ENCODE results near the gene MAGEF1. TPM values are rescaled to one million over a fixed set of nuclear protein-coding genes. Genes with fewer than 3 reads are reported as not detected.
A peak's percentile ranks its signal among the peaks of the same experiment; 100 is the strongest.

MAGEF1 gene
- polyA plus RNA-seq, 6 donors from 2014 or later = 26.2 to 48.5 (median 46.9) TPM

GRCh38 chr3:184688251-184688881 lies 23.5 kb downstream of the MAGEF1 start:
- H3K27ac Mint-ChIP-seq = peak overlapping the region in 5 of 6 donors; percentile 42 to 91 (median 72)
- no peak for ATAC-seq (ENCODE audit: low read depth in 2 of 2)
- H3K36me3 Mint-ChIP-seq = no peaks in the 10 kb centered on the region
- peaks cover 36 to 66% (median 50%) of the 10 kb centered on the region in 3 donors for H3K4me1 Mint-ChIP-seq
- no peak for DNase-seq
- no peaks in the 10 kb centered on the region for H3K27me3 Mint-ChIP-seq
- H3K4me3 Mint-ChIP-seq = peak overlapping the region in 2 of 8 donors; percentile 15 to 80
- peaks cover 0 to 1% (median 0%) of the 10 kb centered on the region in 7 donors for H3K9me3 Mint-ChIP-seq

- peaks cover 0 to 1% (median 0%) of the 10 kb centered on the region in 7 donors for H3K9me3 Mint-ChIP-seq
- peaks cover 32 to 57% (median 48%) of the 10 kb centered on the region in 3 donors for H3K4me1 Mint-ChIP-seq
- H3K27me3 Mint-ChIP-seq = no peaks in the 10 kb centered on the region
- peak; percentile 57 for DNase-seq
- peak overlapping the region in 6 of 8 donors; percentile 25 to 80 (median 45) for H3K4me3 Mint-ChIP-seq
- H3K27ac Mint-ChIP-seq = peak overlapping the region in 5 of 6 donors; percentile 15 to 72 (median 41)
- H3K36me3 Mint-ChIP-seq = no peaks in the 10 kb centered on the region
- peak; percentile 56 to 60 for ATAC-seq (ENCODE audit: low read depth in 2 of 2)
Measured at GRCh38 chr3:184687363-184688015, 24.4 kb downstream of the MAGEF1 start.

- no peaks in the 10 kb centered on the region for H3K36me3 Mint-ChIP-seq
- no peaks in the 10 kb centered on the region for H3K27me3 Mint-ChIP-seq
- ATAC-seq (ENCODE audit: low read depth in 2 of 2) = no peak
- H3K4me3 Mint-ChIP-seq = no peak overlapping the region
- H3K4me1 Mint-ChIP-seq = peaks cover 19 to 42% (median 29%) of the 10 kb centered on the region in 3 donors
- H3K27ac Mint-ChIP-seq = peak overlapping the region in 1 of 6 donors; percentile 49
- H3K9me3 Mint-ChIP-seq = peaks cover 0 to 1% (median 0%) of the 10 kb centered on the region in 7 donors
- DNase-seq = no peak
Measured at GRCh38 chr3:184685646-184686045, 26.2 kb downstream of the MAGEF1 start.

- no peaks in the 10 kb centered on the region for H3K27me3 Mint-ChIP-seq
- H3K36me3 Mint-ChIP-seq = no peaks in the 10 kb centered on the region
- peaks cover 0 to 1% (median 0%) of the 10 kb centered on the region in 7 donors for H3K9me3 Mint-ChIP-seq
- H3K4me3 Mint-ChIP-seq = no peak overlapping the region
- DNase-seq (no peak), ATAC-seq (ENCODE audit: low read depth in 2 of 2) (no peak)
- no peak overlapping the region for H3K27ac Mint-ChIP-seq
- H3K4me1 Mint-ChIP-seq = peaks cover 13 to 36% (median 23%) of the 10 kb centered on the region in 3 donors
Measured at GRCh38 chr3:184685055-184685454, 26.8 kb downstream of the MAGEF1 start.

GRCh38 chr3:184683900-184684560 lies 27.8 kb downstream of the MAGEF1 start:
- no peaks in the 10 kb centered on the region for H3K9me3 Mint-ChIP-seq
- H3K4me3 Mint-ChIP-seq = no peak overlapping the region
- no peak for ATAC-seq (ENCODE audit: low read depth in 2 of 2)
- no peak overlapping the region for H3K27ac Mint-ChIP-seq
- DNase-seq = no peak
- H3K27me3 Mint-ChIP-seq = no peaks in the 10 kb centered on the region
- H3K36me3 Mint-ChIP-seq = no peaks in the 10 kb centered on the region
- H3K4me1 Mint-ChIP-seq = peaks cover 16 to 39% (median 26%) of the 10 kb centered on the region in 3 donors

GRCh38 chr3:184683234-184683633 lies 28.6 kb downstream of the MAGEF1 start:
- no peaks in the 10 kb centered on the region for H3K27me3 Mint-ChIP-seq
- DNase-seq (no peak), ATAC-seq (ENCODE audit: low read depth in 2 of 2) (no peak)
- peaks cover 19 to 39% (median 26%) of the 10 kb centered on the region in 3 donors for H3K4me1 Mint-ChIP-seq
- H3K36me3 Mint-ChIP-seq = no peaks in the 10 kb centered on the region
- H3K4me3 Mint-ChIP-seq = no peak overlapping the region
- no peaks in the 10 kb centered on the region for H3K9me3 Mint-ChIP-seq
- H3K27ac Mint-ChIP-seq = no peak overlapping the region

- no peaks in the 10 kb centered on the region for H3K27me3 Mint-ChIP-seq
- no peak for ATAC-seq (ENCODE audit: low read depth in 2 of 2)
Measured at GRCh38 chr3:184682671-184683070, 29.2 kb downstream of the MAGEF1 start.

GRCh38 chr3:184680385-184681345 lies 31.2 kb downstream of the MAGEF1 start:
- Mint-ChIP-seq H3K36me3 (no peaks in the 10 kb centered on the region), H3K27me3 (no peaks in the 10 kb centered on the region), H3K9me3 (no peaks in the 10 kb centered on the region), H3K4me1 (peaks cover 29 to 45% (median 31%) of the 10 kb centered on the region in 3 donors), H3K27ac (peak overlapping the region in 1 of 6 donors; percentile 3), H3K4me3 (no peak overlapping the region)
- DNase-seq = no peak
- ATAC-seq (ENCODE audit: low read depth in 2 of 2) = no peak

More at GRCh38 chr3:184682671-184683070, 29.2 kb downstream of the MAGEF1 start:
- Mint-ChIP-seq H3K4me1 (peaks cover 19 to 39% (median 26%) of the 10 kb centered on the region in 3 donors), H3K27ac (no peak overlapping the region), H3K4me3 (no peak overlapping the region), H3K36me3 (no peaks in the 10 kb centered on the region), H3K9me3 (no peaks in the 10 kb centered on the region)
- DNase-seq = no peak

- ATAC-seq (ENCODE audit: low read depth in 2 of 2) (peak in 1 of 2 donors; percentile 14), DNase-seq (no peak)
- Mint-ChIP-seq H3K36me3 (no peaks in the 10 kb centered on the region), H3K4me3 (peak overlapping the region in 6 of 8 donors; percentile 12 to 70 (median 54)), H3K9me3 (no peaks in the 10 kb centered on the region), H3K27ac (peak overlapping the region in 4 of 6 donors; percentile 33 to 69 (median 52)), H3K4me1 (peaks cover 30 to 42% (median 31%) of the 10 kb centered on the region in 3 donors), H3K27me3 (no peaks in the 10 kb centered on the region)
Measured at GRCh38 chr3:184679056-184679816, 32.6 kb downstream of the MAGEF1 start.

- Mint-ChIP-seq H3K4me3 (peak overlapping the region in 7 of 8 donors; percentile 42 to 73 (median 59)), H3K27ac (peak overlapping the region in 3 of 6 donors; percentile 45 to 69 (median 66)), H3K27me3 (no peaks in the 10 kb centered on the region), H3K36me3 (no peaks in the 10 kb centered on the region), H3K9me3 (no peaks in the 10 kb centered on the region), H3K4me1 (peaks cover 30 to 42% (median 31%) of the 10 kb centered on the region in 3 donors)
- DNase-seq (no peak), ATAC-seq (ENCODE audit: low read depth in 2 of 2) (peak in 1 of 2 donors; percentile 13)
Measured at GRCh38 chr3:184678317-184679055, 33.4 kb downstream of the MAGEF1 start.

GRCh38 chr3:184677344-184678316 lies 34.2 kb downstream of the MAGEF1 start:
- Mint-ChIP-seq H3K27me3 (no peaks in the 10 kb centered on the region), H3K4me1 (peaks cover 30 to 42% (median 31%) of the 10 kb centered on the region in 3 donors), H3K4me3 (peak overlapping the region in 7 of 8 donors; percentile 59 to 89 (median 66)), H3K9me3 (no peaks in the 10 kb centered on the region), H3K36me3 (no peaks in the 10 kb centered on the region), H3K27ac (peak overlapping the region in 5 of 6 donors; percentile 33 to 95 (median 66))
- ATAC-seq (ENCODE audit: low read depth in 2 of 2) (no peak), DNase-seq (no peak)
